ENCODE measurements around the gene GKAP1.
"Not testable (repeated sequence)": the region's sequence is repeated elsewhere in the genome, so short reads cannot be mapped to it uniquely, and the experiment has no call there.

DNA sequence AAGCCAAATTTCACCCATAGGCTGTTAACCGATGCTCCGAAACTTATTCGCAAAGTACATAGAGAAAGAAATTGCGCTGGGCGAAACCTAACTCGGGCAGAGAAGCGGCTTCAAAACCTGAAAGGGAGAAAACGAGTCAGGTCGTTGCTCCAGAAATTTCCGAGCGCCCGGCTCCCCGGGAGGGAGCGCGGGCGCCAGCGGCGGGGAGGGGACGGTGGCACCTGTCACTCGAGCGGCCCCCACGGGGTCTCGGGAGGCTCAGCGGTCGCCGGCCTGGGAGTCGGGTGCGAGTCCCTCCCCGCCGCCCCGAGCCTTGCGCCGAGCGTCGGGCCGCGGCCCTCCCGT, 586 bp downstream of the GKAP1 start:
- TF ChIP-seq, protein P1, sequence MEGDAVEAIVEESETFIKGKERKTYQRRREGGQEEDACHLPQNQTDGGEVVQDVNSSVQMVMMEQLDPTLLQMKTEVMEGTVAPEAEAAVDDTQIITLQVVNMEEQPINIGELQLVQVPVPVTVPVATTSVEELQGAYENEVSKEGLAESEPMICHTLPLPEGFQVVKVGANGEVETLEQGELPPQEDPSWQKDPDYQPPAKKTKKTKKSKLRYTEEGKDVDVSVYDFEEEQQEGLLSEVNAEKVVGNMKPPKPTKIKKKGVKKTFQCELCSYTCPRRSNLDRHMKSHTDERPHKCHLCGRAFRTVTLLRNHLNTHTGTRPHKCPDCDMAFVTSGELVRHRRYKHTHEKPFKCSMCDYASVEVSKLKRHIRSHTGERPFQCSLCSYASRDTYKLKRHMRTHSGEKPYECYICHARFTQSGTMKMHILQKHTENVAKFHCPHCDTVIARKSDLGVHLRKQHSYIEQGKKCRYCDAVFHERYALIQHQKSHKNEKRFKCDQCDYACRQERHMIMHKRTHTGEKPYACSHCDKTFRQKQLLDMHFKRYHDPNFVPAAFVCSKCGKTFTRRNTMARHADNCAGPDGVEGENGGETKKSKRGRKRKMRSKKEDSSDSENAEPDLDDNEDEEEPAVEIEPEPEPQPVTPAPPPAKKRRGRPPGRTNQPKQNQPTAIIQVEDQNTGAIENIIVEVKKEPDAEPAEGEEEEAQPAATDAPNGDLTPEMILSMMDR (IDR thresholded peaks at IDR 0.05; ENCODE audit: poor library complexity): not testable (repeated sequence)
- TF ChIP-seq EZH2 (IDR thresholded peaks at IDR 0.05; ENCODE audit: borderline replicate concordance): not testable (repeated sequence)
